GF-D8 (cell line): ENCODE measurements around the gene LRRC28.

ENCODE experiments used
- DNase-seq: peaks from one replicate; lab custom pipeline; 2025; lab: John Stamatoyannopoulos, UW

LRRC28 gene

DNA sequence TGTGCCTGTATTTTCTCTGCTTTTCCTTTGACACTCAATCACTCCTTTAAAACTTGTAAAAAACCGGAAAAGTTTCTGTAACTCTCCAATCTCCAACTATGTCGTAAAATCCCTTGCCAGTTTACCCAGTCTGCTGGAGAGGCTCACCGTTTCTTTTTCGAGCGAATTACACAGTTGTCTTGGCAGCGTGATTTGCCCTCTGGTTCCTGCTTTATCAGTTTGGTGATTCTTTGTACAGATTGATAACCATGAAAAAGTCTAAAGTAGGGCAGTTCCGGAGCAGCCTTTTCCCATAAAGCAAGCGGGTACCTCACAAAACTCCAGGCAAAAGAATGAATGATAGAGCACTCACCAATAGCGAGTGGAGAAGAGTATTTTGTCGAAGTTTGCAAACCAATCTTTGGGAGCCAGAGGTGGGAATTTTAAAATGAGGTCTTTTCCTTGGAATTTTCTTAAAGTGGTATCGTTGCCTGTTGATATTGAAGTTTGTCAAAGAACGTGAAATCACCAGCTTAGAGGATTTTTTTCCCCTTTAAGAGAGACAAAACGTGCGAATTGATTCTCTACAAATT lies 1.9 kb upstream of the LRRC28 start, which contains the start of gene TTC23:
TTC23 (minus strand) TSS at position 312 of the 572 bp plus-strand sequence. CDS start 20,869 bp downstream, outside the sequence.
- peak; percentile 60 for DNase-seq

DNA sequence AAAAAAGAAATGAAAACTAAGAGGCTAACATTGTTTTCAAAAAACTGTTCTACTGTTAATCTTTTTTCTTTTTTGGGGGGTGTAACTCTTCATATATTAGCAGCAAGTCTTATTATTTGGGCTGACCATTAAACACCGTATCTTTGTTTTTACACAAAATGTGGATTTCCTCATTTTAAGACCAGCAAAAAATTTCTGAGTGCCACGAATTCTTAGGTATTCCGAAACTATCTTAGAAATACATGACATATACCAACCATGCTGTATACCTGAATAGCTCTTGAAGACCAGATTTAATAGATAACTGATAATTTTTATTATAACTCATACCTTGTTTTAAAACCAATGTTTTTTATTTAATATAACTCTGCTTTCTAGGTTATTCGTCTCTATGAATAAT lies 1.3 kb upstream of the LRRC28 start:
- peak; percentile 8 for DNase-seq

DNA sequence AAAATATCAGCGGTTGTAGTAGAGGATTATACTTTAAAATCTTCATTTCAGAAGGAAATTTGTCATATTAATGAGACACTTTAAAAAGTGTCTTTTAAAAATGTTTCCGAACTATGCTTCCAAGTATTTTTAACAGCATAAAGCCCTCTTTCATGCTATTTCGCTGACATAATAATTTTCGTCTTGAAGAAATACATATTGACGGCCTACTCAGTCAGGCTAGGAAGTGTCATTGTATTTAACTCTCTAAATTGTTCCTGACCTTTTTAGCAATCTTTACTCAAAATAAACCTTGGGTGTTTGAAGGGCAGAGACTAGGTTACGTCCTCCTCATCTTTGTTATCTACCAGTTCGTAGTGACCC lies 806 bp upstream of the LRRC28 start:
- DNase-seq = no peak

- DNase-seq = no peak
Observed at GRCh38 chr15:99252326-99252725, 1.0 kb downstream of the LRRC28 start.

- DNase-seq = no peak
Observed at GRCh38 chr15:99253381-99254090, 2.3 kb downstream of the LRRC28 start.

GRCh38 chr15:99257107-99257750 lies 5.9 kb downstream of the LRRC28 start:
- DNase-seq = no peak

DNA sequence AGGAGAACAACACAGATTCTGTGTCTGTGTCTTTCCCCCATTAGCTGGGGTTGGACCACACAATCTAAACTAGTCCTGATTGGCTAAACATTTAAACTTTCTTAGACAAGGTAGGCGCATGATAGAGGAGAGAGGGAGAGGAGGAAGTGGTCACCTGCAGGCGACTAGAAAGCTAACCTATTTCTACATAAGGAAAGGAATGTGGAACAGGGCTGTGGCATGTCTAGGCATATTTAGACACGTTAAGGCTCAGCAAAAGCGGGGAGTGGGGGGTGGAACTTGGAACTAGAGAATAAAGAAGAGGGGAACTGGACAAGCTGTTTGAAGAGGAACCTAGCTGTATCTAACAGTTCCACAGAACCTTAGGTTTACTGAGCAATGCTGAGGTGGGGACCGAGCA lies 12.8 kb downstream of the LRRC28 start:
- no peak for DNase-seq

DNA sequence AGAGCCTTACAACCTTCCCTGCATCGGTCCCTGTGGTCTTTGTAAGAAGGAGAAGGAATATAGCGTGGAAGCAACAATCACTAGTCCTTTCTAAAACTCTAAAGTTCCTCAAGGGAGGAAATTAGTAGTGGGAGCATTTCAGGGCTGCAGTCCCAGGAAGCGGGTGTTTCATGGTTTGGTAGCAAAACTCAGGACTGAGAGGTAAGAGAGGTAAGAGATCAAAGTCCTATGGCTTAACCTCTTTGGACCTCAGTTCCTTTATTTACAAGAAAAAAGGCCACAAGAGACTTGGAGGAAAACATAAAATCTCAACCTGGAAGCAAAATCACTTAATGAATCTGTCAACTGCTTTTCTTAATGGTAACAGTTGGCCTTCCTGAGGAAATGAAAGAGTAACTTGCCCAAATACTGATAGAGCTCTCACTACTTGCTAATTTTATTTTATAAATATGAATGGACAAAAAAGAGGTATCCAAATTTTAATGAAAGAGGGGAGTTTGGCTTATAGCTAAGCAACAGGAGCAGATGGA lies 14.3 kb downstream of the LRRC28 start:
- no peak for DNase-seq

GRCh38 chr15:99267957-99268356 lies 16.7 kb downstream of the LRRC28 start:
- DNase-seq = no peak

DNA sequence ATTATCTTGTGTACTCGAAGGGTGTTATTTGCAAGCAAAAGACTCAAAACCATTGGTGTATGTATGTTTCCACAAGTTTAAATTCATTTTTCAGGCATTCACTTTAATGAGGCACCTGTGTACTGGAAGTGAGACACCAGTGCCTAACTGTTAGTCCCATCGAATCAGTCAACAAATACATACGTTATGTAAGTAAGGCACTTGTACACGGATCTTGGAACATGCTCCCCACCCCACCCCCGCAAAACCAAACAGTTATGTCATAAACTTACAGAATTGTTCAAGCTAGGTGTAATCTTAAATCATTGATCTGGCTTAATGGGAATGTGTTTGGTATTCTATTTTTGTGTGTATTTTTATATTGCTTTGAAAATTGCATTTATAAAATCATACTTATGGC lies 17.1 kb downstream of the LRRC28 start:
- DNase-seq = no peak

- no peak for DNase-seq
Observed at GRCh38 chr15:99273801-99274200, 22.5 kb downstream of the LRRC28 start.

- no peak for DNase-seq
Observed at GRCh38 chr15:99275061-99275460, 23.8 kb downstream of the LRRC28 start.

DNA sequence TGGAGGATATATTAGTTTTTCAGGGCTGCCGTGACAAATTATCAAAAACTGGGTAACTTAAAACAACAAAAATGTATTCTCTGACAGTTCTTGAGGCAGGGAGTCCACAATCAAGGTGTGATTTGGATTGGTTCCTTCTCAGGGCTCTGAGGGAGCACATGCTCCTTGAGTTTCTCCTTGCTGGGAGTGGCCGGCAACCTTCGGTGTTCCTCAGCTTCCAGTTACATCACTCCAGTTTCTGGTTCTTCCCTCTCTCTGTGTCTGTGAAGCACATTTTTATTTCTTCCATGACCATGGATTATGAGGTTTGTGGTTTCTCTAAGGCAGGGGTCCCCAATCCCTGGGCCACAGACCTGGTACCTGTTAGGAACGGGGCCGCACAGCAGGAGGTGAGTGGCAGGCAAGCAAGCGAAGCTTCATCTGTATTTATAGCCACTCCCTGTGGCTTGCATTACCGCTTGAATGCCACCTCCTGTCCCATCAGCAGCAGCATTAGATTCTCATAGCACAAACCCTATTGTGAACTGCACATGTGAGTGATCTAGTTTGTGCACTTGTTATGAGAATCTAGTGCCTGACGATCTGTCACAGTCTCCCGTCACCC lies 24.3 kb downstream of the LRRC28 start:
- DNase-seq = no peak

GRCh38 chr15:99279290-99279689 lies 28.0 kb downstream of the LRRC28 start:
- peak; percentile 51 for DNase-seq

DNA sequence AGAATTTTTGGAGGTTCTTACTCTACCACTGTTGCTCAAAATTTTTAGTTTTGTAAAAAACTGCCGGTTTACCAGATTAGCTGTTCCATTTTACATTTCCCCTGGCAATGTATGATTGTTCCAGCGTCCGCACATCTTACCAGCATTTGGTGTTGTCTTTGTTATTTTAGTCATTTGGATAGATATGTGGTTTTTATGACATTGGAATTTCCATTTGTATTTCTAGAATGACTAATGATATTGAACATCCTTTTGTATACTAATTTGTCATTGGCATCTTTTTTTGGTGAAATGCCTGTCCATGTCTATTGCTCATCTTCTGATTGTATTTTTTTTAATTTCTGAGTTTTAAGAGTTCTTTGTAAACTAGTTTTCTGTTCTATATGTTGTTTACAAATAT lies 28.5 kb downstream of the LRRC28 start:
- no peak for DNase-seq

- no peak for DNase-seq
Observed at GRCh38 chr15:99282121-99282520, 30.8 kb downstream of the LRRC28 start.

DNA sequence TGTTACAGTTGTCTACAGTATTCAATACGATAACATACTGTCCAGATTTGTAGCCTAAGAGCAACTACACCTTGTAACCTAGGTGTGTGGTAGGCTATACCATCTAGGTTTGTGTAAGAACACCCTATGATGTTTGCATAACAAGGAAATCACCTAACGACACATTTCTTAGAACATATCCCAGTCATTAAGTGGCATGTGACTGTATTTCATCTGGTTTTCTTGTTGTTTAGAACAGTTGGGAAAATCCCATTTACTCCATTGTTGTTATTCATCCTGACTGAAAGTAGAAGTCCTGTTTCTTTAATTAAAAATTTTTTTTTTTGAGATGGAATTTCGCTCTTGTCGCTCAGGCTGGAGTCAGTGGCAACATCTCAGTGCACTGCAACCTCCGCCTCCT lies 31.3 kb downstream of the LRRC28 start:
- DNase-seq = no peak

- DNase-seq = no peak
Observed at GRCh38 chr15:99283717-99284116, 32.4 kb downstream of the LRRC28 start.

DNA sequence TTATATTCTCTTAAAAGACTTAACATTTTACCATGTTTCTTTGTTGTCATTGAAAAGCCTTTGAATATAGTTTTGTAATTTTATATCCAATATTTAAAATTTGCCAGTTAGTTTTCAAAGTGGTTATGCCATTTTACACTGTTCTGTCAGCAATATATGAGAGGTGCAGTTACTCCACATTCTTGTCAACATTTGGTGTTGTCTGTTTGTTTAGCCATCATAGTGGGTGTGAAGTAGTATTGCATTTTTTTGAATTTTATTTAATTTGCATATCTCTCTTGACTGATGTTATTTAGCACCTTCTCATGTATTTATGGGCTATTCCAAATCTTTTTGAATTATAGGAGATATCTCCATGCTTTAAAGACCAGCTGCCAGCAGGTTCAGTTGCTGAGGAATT lies 40.4 kb downstream of the LRRC28 start:
- no peak for DNase-seq

DNA sequence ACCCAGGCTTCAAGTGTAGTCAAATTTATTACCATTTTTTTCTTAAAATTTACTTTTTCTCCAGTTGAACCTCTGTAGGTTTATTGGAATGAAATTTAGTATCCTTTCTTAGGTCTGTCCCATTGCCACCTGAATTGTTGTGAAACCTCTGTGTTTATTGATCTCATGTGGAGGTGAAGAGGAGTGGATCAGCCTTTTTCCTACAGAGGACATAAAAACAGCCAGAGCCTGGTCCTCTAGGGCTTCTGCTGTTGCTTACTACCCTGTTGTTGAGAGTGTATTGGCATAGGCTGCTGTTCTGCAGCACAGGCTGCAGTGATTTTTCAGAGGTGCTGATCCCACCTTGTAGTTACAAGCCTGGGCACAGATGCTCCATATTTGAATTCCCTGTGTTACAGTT lies 44.6 kb downstream of the LRRC28 start:
- DNase-seq = no peak

GRCh38 chr15:99296386-99296785 lies 45.1 kb downstream of the LRRC28 start:
- DNase-seq = no peak

GRCh38 chr15:99303907-99304306 lies 52.6 kb downstream of the LRRC28 start:
- DNase-seq = no peak
